ENCODE data around the gene FGD3.

FGD3 gene

GRCh38 chr9:92954049-92954861, 6.9 kb downstream of the FGD3 start:
- ChIA-PET POLR2A (no interaction called here), CTCF (no interaction called here)
- TF ChIP-seq CTBP1 (IDR thresholded peaks at IDR 0.05; ENCODE audit: borderline replicate concordance) (no peak), FOXK2 (IDR thresholded peaks at IDR 0.05) (no peak)
- no peak for DNase-seq (ENCODE audit: extremely low spot score)

- POLR2A ChIA-PET: no interaction called here
- DNase-seq (ENCODE audit: extremely low spot score): no peak
- CTCF ChIA-PET: no interaction called here
- TF ChIP-seq BHLHE40 (IDR thresholded peaks at IDR 0.05; ENCODE audit: borderline replicate concordance): no peak
- no peak for TF ChIP-seq HDGF (IDR thresholded peaks at IDR 0.05; ENCODE audit: borderline replicate concordance)
- TF ChIP-seq FOXA1 (IDR thresholded peaks at IDR 0.05): no peak
- TF ChIP-seq ZNF384 (IDR thresholded peaks at IDR 0.05): no peak
- TF ChIP-seq SP1 (IDR thresholded peaks at IDR 0.05): no peak
- no peak for TF ChIP-seq ARNT (IDR thresholded peaks at IDR 0.05)
- no peak for TF ChIP-seq NFRKB (IDR thresholded peaks at IDR 0.05)
- no peak for TF ChIP-seq LEF1 (IDR thresholded peaks at IDR 0.05; ENCODE audit: borderline replicate concordance)
- TF ChIP-seq FOXM1 (IDR thresholded peaks at IDR 0.05; ENCODE audit: borderline replicate concordance): no peak
- no peak for TF ChIP-seq SUZ12 (IDR thresholded peaks at IDR 0.05)
- TF ChIP-seq L3MBTL2 (conservative IDR thresholded peaks at IDR 0.05): no peak
- no peak for TF ChIP-seq CTBP1 (IDR thresholded peaks at IDR 0.05; ENCODE audit: borderline replicate concordance)
- TF ChIP-seq FOXK2 (IDR thresholded peaks at IDR 0.05): no peak
- no peak for TF ChIP-seq TARDBP (IDR thresholded peaks at IDR 0.05)
- TF ChIP-seq ELF4 (IDR thresholded peaks at IDR 0.05): no peak
- no peak for TF ChIP-seq PKNOX1 (IDR thresholded peaks at IDR 0.05)
Measured at GRCh38 chr9:92954886-92955285, 7.6 kb downstream of the FGD3 start.

GRCh38 chr9:92960561-92961290, 13.4 kb downstream of the FGD3 start:
- no peak for DNase-seq (ENCODE audit: extremely low spot score)
- ChIA-PET POLR2A (no interaction called here), CTCF (no interaction called here)
- TF ChIP-seq FOXK2 (IDR thresholded peaks at IDR 0.05) (no peak), BHLHE40 (IDR thresholded peaks at IDR 0.05; ENCODE audit: borderline replicate concordance) (no peak), SUZ12 (IDR thresholded peaks at IDR 0.05) (no peak), FOXA1 (IDR thresholded peaks at IDR 0.05) (no peak), LEF1 (IDR thresholded peaks at IDR 0.05; ENCODE audit: borderline replicate concordance) (no peak), L3MBTL2 (conservative IDR thresholded peaks at IDR 0.05) (no peak), NFRKB (IDR thresholded peaks at IDR 0.05) (no peak), ZNF384 (IDR thresholded peaks at IDR 0.05) (no peak), TARDBP (IDR thresholded peaks at IDR 0.05) (no peak), PKNOX1 (IDR thresholded peaks at IDR 0.05) (no peak), SP1 (IDR thresholded peaks at IDR 0.05) (no peak), CTBP1 (IDR thresholded peaks at IDR 0.05; ENCODE audit: borderline replicate concordance) (no peak)

- CTCF ChIA-PET: no interaction called here
- no peak for TF ChIP-seq NFRKB (IDR thresholded peaks at IDR 0.05)
- POLR2A ChIA-PET: no interaction called here
- no peak for DNase-seq (ENCODE audit: extremely low spot score)
Measured at GRCh38 chr9:92961627-92962302, 14.4 kb downstream of the FGD3 start.

- no peak for DNase-seq (ENCODE audit: extremely low spot score)
- ChIA-PET POLR2A (no interaction called here), CTCF (no interaction called here)
- TF ChIP-seq ELF4 (IDR thresholded peaks at IDR 0.05) (no peak), HDGF (IDR thresholded peaks at IDR 0.05; ENCODE audit: borderline replicate concordance) (no peak), CTBP1 (IDR thresholded peaks at IDR 0.05; ENCODE audit: borderline replicate concordance) (no peak), L3MBTL2 (conservative IDR thresholded peaks at IDR 0.05) (no peak), FOXA1 (IDR thresholded peaks at IDR 0.05) (no peak), PKNOX1 (IDR thresholded peaks at IDR 0.05) (no peak), NFRKB (IDR thresholded peaks at IDR 0.05) (no peak), LEF1 (IDR thresholded peaks at IDR 0.05; ENCODE audit: borderline replicate concordance) (no peak), FOXM1 (IDR thresholded peaks at IDR 0.05; ENCODE audit: borderline replicate concordance) (no peak), ZNF384 (IDR thresholded peaks at IDR 0.05) (no peak), BHLHE40 (IDR thresholded peaks at IDR 0.05; ENCODE audit: borderline replicate concordance) (no peak), SP1 (IDR thresholded peaks at IDR 0.05) (no peak), ARNT (IDR thresholded peaks at IDR 0.05) (no peak), TARDBP (IDR thresholded peaks at IDR 0.05) (no peak)
Measured at GRCh38 chr9:92962303-92962649, 15.0 kb downstream of the FGD3 start.

- DNase-seq (ENCODE audit: extremely low spot score): no peak
- TF ChIP-seq L3MBTL2 (conservative IDR thresholded peaks at IDR 0.05) (no peak), BHLHE40 (IDR thresholded peaks at IDR 0.05; ENCODE audit: borderline replicate concordance) (no peak), HDGF (IDR thresholded peaks at IDR 0.05; ENCODE audit: borderline replicate concordance) (no peak), TARDBP (IDR thresholded peaks at IDR 0.05) (no peak), ARNT (IDR thresholded peaks at IDR 0.05) (no peak), CTBP1 (IDR thresholded peaks at IDR 0.05; ENCODE audit: borderline replicate concordance) (no peak), FOXM1 (IDR thresholded peaks at IDR 0.05; ENCODE audit: borderline replicate concordance) (no peak), FOXK2 (IDR thresholded peaks at IDR 0.05) (no peak), SUZ12 (IDR thresholded peaks at IDR 0.05) (no peak), PKNOX1 (IDR thresholded peaks at IDR 0.05) (no peak), FOXA1 (IDR thresholded peaks at IDR 0.05) (no peak), ELF4 (IDR thresholded peaks at IDR 0.05) (no peak), LEF1 (IDR thresholded peaks at IDR 0.05; ENCODE audit: borderline replicate concordance) (no peak), ZNF384 (IDR thresholded peaks at IDR 0.05) (no peak)
- POLR2A ChIA-PET: no interaction called here
- CTCF ChIA-PET: no interaction called here
Measured at GRCh38 chr9:92962846-92963245, 15.5 kb downstream of the FGD3 start.

Data from HEK293T (cell line).